Small intestine (tissue), 7 donors: Measurements from ENCODE around the gene DGKZ. TPM values are rescaled to one million over a fixed set of nuclear protein-coding genes. Genes with fewer than 3 reads are reported as not detected.

Source experiments
- DNase-seq, 2 donors: peaks; one replicate each; pipeline versions ENCODE4 v3.0.0 to v3.0.0-alpha.2; 2013
- FAIRE-seq: peaks from 2 replicates; lab custom pipeline; 2012; peaks lifted over from hg19 to GRCh38; lab: Jason Lieb, UNC
- H3K27ac ChIP-seq, 3 donors: one replicate each; pipeline ENCODE4 v1.5.1; 2013; ENCODE audit warnings: low read length in 2 of 3, mild to moderate bottlenecking in 2 of 3, control low read depth in 1 of 3, inconsistent platforms in 1 of 3, low read depth in 1 of 3, moderate library complexity in 1 of 3
- H3K27me3 ChIP-seq, 3 donors: one replicate each; pipeline ENCODE4 v1.6.1; 2013; ENCODE audit warnings: low read length in 3 of 3, inconsistent platforms in 1 of 3; ENCODE audit not compliant: control insufficient read depth in 3 of 3, insufficient read depth in 3 of 3
- H3K36me3 ChIP-seq, 3 donors: one replicate each; pipeline ENCODE4 v1.6.1; 2013; ENCODE audit warnings: low read length in 3 of 3, inconsistent platforms in 1 of 3, low read depth in 1 of 3, mild to moderate bottlenecking in 1 of 3, moderate library complexity in 1 of 3; ENCODE audit not compliant: control insufficient read depth in 3 of 3, insufficient read depth in 2 of 3
- H3K4me1 ChIP-seq, 3 donors: one replicate each; pipeline ENCODE4 v1.6.1; 2013; ENCODE audit warnings: low read length in 2 of 3, inconsistent platforms in 1 of 3, low read depth in 1 of 3, mild to moderate bottlenecking in 1 of 3, moderate library complexity in 1 of 3; ENCODE audit not compliant: control insufficient read depth in 3 of 3, insufficient read depth in 2 of 3
- H3K4me3 ChIP-seq, 3 donors: one replicate each; pipeline ENCODE4 v1.5.1; 2013; ENCODE audit warnings: low read length in 3 of 3, control low read depth in 1 of 3, inconsistent platforms in 1 of 3, low read depth in 1 of 3, mild to moderate bottlenecking in 1 of 3, moderate library complexity in 1 of 3
- H3K9me3 ChIP-seq, 2 donors: one replicate each; pipeline ENCODE4 v1.6.1; 2013; ENCODE audit warnings: low read depth in 1 of 2, low read length in 1 of 2; ENCODE audit not compliant: control insufficient read depth in 2 of 2, insufficient read depth in 1 of 2
- WGBS, 3 donors: extraction: QIAGEN DNeasy Blood & Tissue Kit; methylation state at CpG; one replicate each; pipeline ENCODE4 v1.1.7; 2013; 5-methylcytosine and 5-hydroxymethylcytosine counted together
- polyA plus RNA-seq, 4 donors: library from polyadenylated mRNA; stranded (reverse) in 3 of 4; unstranded in 1 of 4; fragments of 200-250 nt in 3 of 4; fragments of 120-200 nt in 1 of 4; gene quantifications; one replicate each; pipeline versions ENCODE4 v1.2.1 to v1.2.3, GENCODE V29; 2013
- donor health status: healthy with polysubstance abuse.
- donor health status: control.
- donor health status: control.
- donor health status: Bipolar disorder and iron deficiency.
- donor health status: healthy.

Gene DGKZ
- polyA plus RNA-seq, 4 donors, result 41.0 to 122 (median 103) TPM

GRCh38 chr11:46417711-46418110 is 70.4 kb downstream of the DGKZ start:
- Histone ChIP-seq H3K36me3 (peaks cover 6 to 51% (median 10%) of the 10 kb centered on the region in 3 donors), H3K9me3 (no peaks in the 10 kb centered on the region), H3K4me1 (peaks cover 2 to 12% (median 8%) of the 10 kb centered on the region in 3 donors), H3K4me3 (no peak overlapping the region), H3K27ac (no peak overlapping the region), H3K27me3 (no peaks in the 10 kb centered on the region)
- DNase-seq (no peak), FAIRE-seq (no peak)
- 88 to 96% (median 90%) methylated on average over 7 of the region's 7 CpGs for WGBS, 3 donors

GRCh38 chr11:46418751-46419150 is 71.5 kb downstream of the DGKZ start:
- whole genome bisulfite sequencing, 3 donors, result 90 to 96% (median 93%) methylated on average over 5 of the region's 5 CpGs
- no peak for DNase-seq
- H3K9me3 ChIP-seq, result no peaks in the 10 kb centered on the region
- H3K4me3 ChIP-seq, result no peak overlapping the region
- H3K27ac ChIP-seq, result no peak overlapping the region
- H3K4me1 ChIP-seq, result peaks cover 2 to 12% (median 8%) of the 10 kb centered on the region in 3 donors
- FAIRE-seq, result no peak
- peaks cover 6 to 43% (median 9%) of the 10 kb centered on the region in 3 donors for H3K36me3 ChIP-seq
- no peaks in the 10 kb centered on the region for H3K27me3 ChIP-seq

GRCh38 chr11:46420513-46420912 is 73.2 kb downstream of the DGKZ start:
- no peak for DNase-seq
- whole genome bisulfite sequencing, 3 donors, result 94 to 100% (median 96%) methylated on average over 1 of the region's 1 CpG
- Histone ChIP-seq H3K27me3 (no peaks in the 10 kb centered on the region), H3K9me3 (no peaks in the 10 kb centered on the region), H3K4me3 (no peak overlapping the region), H3K27ac (no peak overlapping the region), H3K4me1 (peaks cover 0 to 5% (median 3%) of the 10 kb centered on the region in 3 donors), H3K36me3 (peaks cover 2 to 38% (median 5%) of the 10 kb centered on the region in 3 donors)
- no peak for FAIRE-seq

- peaks cover 0 to 5% (median 0%) of the 10 kb centered on the region in 3 donors for H3K4me1 ChIP-seq
- WGBS, 3 donors, result 50 to 74% (median 62%) methylated on average over 8 of the region's 8 CpGs
- FAIRE-seq (no peak), DNase-seq (peak; percentile 28 to 66)
- H3K27me3 ChIP-seq, result no peaks in the 10 kb centered on the region
- H3K36me3 ChIP-seq, result peaks cover 1 to 37% (median 4%) of the 10 kb centered on the region in 3 donors
- H3K4me3 ChIP-seq, result no peak overlapping the region
- H3K9me3 ChIP-seq, result no peaks in the 10 kb centered on the region
- no peak overlapping the region for H3K27ac ChIP-seq
Observed at GRCh38 chr11:46421257-46421880, 74.1 kb downstream of the DGKZ start.

- FAIRE-seq (no peak), DNase-seq (no peak)
- H3K27ac ChIP-seq, result no peak overlapping the region
- H3K9me3 ChIP-seq, result no peaks in the 10 kb centered on the region
- H3K36me3 ChIP-seq, result peaks cover 0 to 32% (median 4%) of the 10 kb centered on the region in 3 donors
- WGBS, 3 donors, result 33 to 46% (median 43%) methylated on average over 7 of the region's 7 CpGs
- no peaks in the 10 kb centered on the region for H3K27me3 ChIP-seq
- no peak overlapping the region for H3K4me3 ChIP-seq
- peaks cover 0 to 5% (median 0%) of the 10 kb centered on the region in 3 donors for H3K4me1 ChIP-seq
Observed at GRCh38 chr11:46422588-46422987, 75.3 kb downstream of the DGKZ start.

GRCh38 chr11:46426233-46426991 is 79.1 kb downstream of the DGKZ start:
- peaks cover 4 to 30% (median 6%) of the 10 kb centered on the region in 3 donors for H3K36me3 ChIP-seq
- no peak overlapping the region for H3K27ac ChIP-seq
- H3K4me1 ChIP-seq, result peaks cover 0 to 5% (median 0%) of the 10 kb centered on the region in 3 donors
- no peaks in the 10 kb centered on the region for H3K27me3 ChIP-seq
- H3K4me3 ChIP-seq, result no peak overlapping the region
- 92 to 96% (median 92%) methylated on average over 4 of the region's 4 CpGs for WGBS, 3 donors
- no peaks in the 10 kb centered on the region for H3K9me3 ChIP-seq
- FAIRE-seq (no peak), DNase-seq (no peak)

GRCh38 chr11:46427364-46427763 is 80.1 kb downstream of the DGKZ start:
- Histone ChIP-seq H3K4me3 (no peak overlapping the region), H3K4me1 (no peaks in the 10 kb centered on the region), H3K9me3 (no peaks in the 10 kb centered on the region), H3K27ac (no peak overlapping the region), H3K27me3 (no peaks in the 10 kb centered on the region), H3K36me3 (peaks cover 4 to 30% (median 9%) of the 10 kb centered on the region in 3 donors)
- DNase-seq (no peak), FAIRE-seq (no peak)
- WGBS, 3 donors, result 92 to 93% (median 93%) methylated on average over 9 of the region's 9 CpGs

GRCh38 chr11:46429717-46430116 is 82.5 kb downstream of the DGKZ start:
- WGBS, 3 donors, result 87 to 95% (median 93%) methylated on average over 3 of the region's 3 CpGs
- FAIRE-seq, result no peak

More at GRCh38 chr11:46429717-46430116, 82.5 kb downstream of the DGKZ start:
- H3K36me3 ChIP-seq, result peaks cover 4 to 40% (median 21%) of the 10 kb centered on the region in 3 donors
- H3K4me3 ChIP-seq, result no peak overlapping the region
- no peaks in the 10 kb centered on the region for H3K9me3 ChIP-seq
- DNase-seq, result no peak
- H3K27ac ChIP-seq, result no peak overlapping the region
- no peaks in the 10 kb centered on the region for H3K4me1 ChIP-seq
- no peaks in the 10 kb centered on the region for H3K27me3 ChIP-seq
